Neural cell (in vitro differentiated cells): ENCODE data around the gene NF2. TPM values are rescaled to one million over a fixed set of nuclear protein-coding genes. Genes with fewer than 3 reads are reported as not detected.

Experiments
- H2AFZ ChIP-seq: fragments of 200-600, 300-800 bp; sonication (generic), shearing (Covaris generic); 2 replicates; pipeline ENCODE4 v1.6.0; 2014; ENCODE audit warnings: low read depth, mild to moderate bottlenecking, antibody characterized with exemption, low read length, moderate library complexity
- H3F3A ChIP-seq: fragments of 200-600 bp; shearing (Covaris generic); 2 replicates; pipeline ENCODE4 v1.6.1; 2016; ENCODE audit warnings: mild to moderate bottlenecking, moderate library complexity, mixed read lengths, antibody characterized with exemption, low read length; ENCODE audit not compliant: insufficient read depth, poor library complexity, severe bottlenecking
- H3K27ac ChIP-seq: fragments of 200-600, 300-800 bp; sonication (generic), shearing (Covaris generic); 2 replicates; pipeline ENCODE4 v1.5.1; 2014; ENCODE audit warnings: mild to moderate bottlenecking, low read length, moderate library complexity
- H3K27me3 ChIP-seq: fragments of 300-800, 200-600 bp; sonication (generic), shearing (Covaris generic); 2 replicates; pipeline ENCODE4 v1.6.0; 2014; ENCODE audit warnings: mild to moderate bottlenecking, low read depth, low read length, moderate library complexity; ENCODE audit not compliant: insufficient read depth
- H3K36me3 ChIP-seq: fragments of 300-800, 200-600 bp; sonication (generic), shearing (Covaris generic); 2 replicates; pipeline ENCODE4 v1.5.1; 2014; ENCODE audit warnings: mild to moderate bottlenecking, antibody characterized with exemption, low read length, moderate library complexity; ENCODE audit not compliant: insufficient read depth
- H3K4me2 ChIP-seq: fragments of 300-800, 200-600 bp; sonication (generic), shearing (Covaris generic); 2 replicates; pipeline ENCODE4 v1.6.0; 2014; ENCODE audit warnings: mild to moderate bottlenecking, low read length
- H3K4me3 ChIP-seq: fragments of 300-800, 200-600 bp; sonication (generic), shearing (Covaris generic); 2 replicates; pipeline ENCODE4 v1.5.1; 2014; ENCODE audit warnings: mild to moderate bottlenecking, low read length, moderate library complexity
- H3K79me2 ChIP-seq: fragments of 200-600 bp; shearing (Covaris generic); replicated peaks from 2 replicates; pipeline ENCODE4 v1.6.0; 2014; ENCODE audit warnings: mild to moderate bottlenecking, low read length, moderate library complexity; ENCODE audit not compliant: insufficient read depth
- H3K9ac ChIP-seq: fragments of 300-800, 200-600 bp; sonication (generic), shearing (Covaris generic); 2 replicates; pipeline ENCODE4 v1.6.1; 2016; ENCODE audit warnings: mild to moderate bottlenecking, low read length, mixed read lengths
- H3K9me2 ChIP-seq: fragments of 200-600 bp; shearing (Covaris generic); 2 replicates; pipeline ENCODE4 v1.6.1; 2016; ENCODE audit warnings: mild to moderate bottlenecking, low read length, mixed read lengths; ENCODE audit not compliant: insufficient read depth
- H3K9me3 ChIP-seq: fragments of 200-600, 300-800 bp; sonication (generic), shearing (Covaris generic); 2 replicates; pipeline ENCODE4 v1.6.1; 2016; ENCODE audit warnings: mild to moderate bottlenecking, mixed run types, low read length, moderate library complexity, mixed read lengths
- H4K20me1 ChIP-seq: fragments of 200-600 bp; shearing (Covaris generic); 2 replicates; pipeline ENCODE4 v1.6.1; 2016; ENCODE audit warnings: mild to moderate bottlenecking, mixed run types; ENCODE audit not compliant: insufficient read depth
- CTCF ChIP-seq: fragments of 450-650 bp; IDR thresholded peaks from 2 replicates; pipeline ENCODE4 v1.5.1; 2014; ENCODE audit warnings: antibody characterized with exemption, mild to moderate bottlenecking, moderate library complexity; ENCODE audit not compliant: poor library complexity, severe bottlenecking
- EP300 ChIP-seq: fragments of 450-650 bp; conservative IDR thresholded peaks from 2 replicates; pipeline ENCODE4 v1.6.1; 2014; ENCODE audit warnings: antibody characterized with exemption, mild to moderate bottlenecking, moderate library complexity; ENCODE audit not compliant: poor library complexity, severe bottlenecking
- EZH2 ChIP-seq: fragments of 200-600, 300-800 bp; shearing (Covaris generic), sonication (generic); IDR thresholded peaks from 2 replicates; pipeline ENCODE4 v1.6.1; 2014; ENCODE audit warnings: antibody characterized with exemption, low read length, borderline replicate concordance, mild to moderate bottlenecking; ENCODE audit not compliant: insufficient read depth, poor library complexity, severe bottlenecking
- MXI1 ChIP-seq: fragments of 450-650 bp; conservative IDR thresholded peaks from 2 replicates; pipeline ENCODE4 v1.6.1; 2014; ENCODE audit warnings: antibody characterized with exemption, mild to moderate bottlenecking; ENCODE audit not compliant: poor library complexity, severe bottlenecking
- POLR2AphosphoS5 ChIP-seq: IDR thresholded peaks from 2 replicates; pipeline ENCODE4 v1.6.1; 2012
- RAD21 ChIP-seq: fragments of 450-650 bp; conservative IDR thresholded peaks from 2 replicates; pipeline ENCODE4 v1.6.1; 2014; ENCODE audit warnings: antibody characterized with exemption, mild to moderate bottlenecking, moderate library complexity
- REST ChIP-seq: IDR thresholded peaks from 2 replicates; pipeline ENCODE4 v1.6.1; 2012; ENCODE audit warnings: borderline replicate concordance
- SMC3 ChIP-seq: fragments of 450-650 bp; conservative IDR thresholded peaks from 2 replicates; pipeline ENCODE4 v1.6.1; 2014; ENCODE audit warnings: antibody characterized with exemption, mild to moderate bottlenecking, moderate library complexity; ENCODE audit not compliant: poor library complexity
- TAF1 ChIP-seq: IDR thresholded peaks from 2 replicates; pipeline ENCODE4 v1.6.1; 2012; ENCODE audit warnings: low read depth
- polyA plus RNA-seq: library from polyadenylated mRNA; depleted of rRNA; stranded (reverse); fragments of >200 nt; gene quantifications from 2 replicates; pipeline ENCODE4 v1.2.3, GENCODE V29; 2014

Gene NF2
- polyA plus RNA-seq, 1 donor from 2014 or later, result 18.7 TPM

GRCh38 chr22:29707471-29707870, 104.0 kb downstream of the NF2 start:
- Histone ChIP-seq H2AFZ (no peak overlapping the region), H3K4me3 (no peak overlapping the region), H3K27me3 (no peaks in the 10 kb centered on the region), H3K9me3 (no peaks in the 10 kb centered on the region), H4K20me1 (no peaks in the 10 kb centered on the region), H3K9ac (no peak overlapping the region), H3F3A (no peaks in the 10 kb centered on the region), H3K79me2 (no peaks in the 10 kb centered on the region), H3K4me2 (no peak overlapping the region), H3K27ac (no peak overlapping the region), H3K36me3 (no peaks in the 10 kb centered on the region), H3K9me2 (no peaks in the 10 kb centered on the region)
- TF ChIP-seq TAF1 (no peak), REST (no peak)

- no peaks in the 10 kb centered on the region for H4K20me1 ChIP-seq
Measured at GRCh38 chr22:29710193-29710592, 106.8 kb downstream of the NF2 start.

More at GRCh38 chr22:29710193-29710592, 106.8 kb downstream of the NF2 start:
- Histone ChIP-seq H3K79me2 (no peaks in the 10 kb centered on the region), H3K4me3 (no peak overlapping the region), H3K4me2 (no peak overlapping the region), H3K9me2 (no peaks in the 10 kb centered on the region), H3K27ac (no peak overlapping the region), H3K36me3 (no peaks in the 10 kb centered on the region), H2AFZ (no peak overlapping the region), H3F3A (no peaks in the 10 kb centered on the region), H3K9ac (no peak overlapping the region), H3K9me3 (no peaks in the 10 kb centered on the region), H3K27me3 (no peaks in the 10 kb centered on the region)
- TF ChIP-seq EZH2 (no peak), EP300 (no peak), MXI1 (no peak), CTCF (no peak), TAF1 (no peak), POLR2AphosphoS5 (no peak), SMC3 (no peak), RAD21 (no peak), REST (no peak)
